PC-3 (cell line): ENCODE results near the gene FOS. TPM values are rescaled to one million over a fixed set of nuclear protein-coding genes. Genes with fewer than 3 reads are reported as not detected.

Experiments
- ATAC-seq: fragments of 200-7000 bp; cut with Tn5 transposase; 2 replicates; pipeline ENCODE4 v1.9.1; 2020; ENCODE audit warnings: mild to moderate bottlenecking, moderate library complexity
- BruUV-seq: library from RNA; stranded (reverse); fragments of 400-500 nt; replicated peaks from 2 replicates; lab custom pipeline; 2021; lab: Mats Ljungman, UMichigan
- CTCF ChIA-PET: fragments of 300-600 bp; sonication (Branson Sonifier 250); formaldehyde crosslinking; loops from one replicate; lab custom pipeline; 2022; ENCODE audit warnings: antibody characterized with exemption; lab: Charles Lee
- POLR2A ChIA-PET: fragments of 300-600 bp; sonication (Branson Sonifier 250); formaldehyde crosslinking; loops from one replicate; lab custom pipeline; 2022; ENCODE audit warnings: antibody characterized with exemption; ENCODE audit not compliant: unreplicated experiment; lab: Charles Lee
- DNase-seq: peaks from one replicate; pipeline ENCODE4 v3.0.0-alpha.2; 2015
- H2AFZ ChIP-seq: fragments of 300-600 bp; sonication (generic); 2 replicates; pipeline ENCODE4 v1.6.0; 2016; ENCODE audit warnings: antibody characterized with exemption, low read length
- H3F3A ChIP-seq: fragments of 300-600 bp; sonication (generic); one replicate; pipeline ENCODE4 v1.6.0; 2017; ENCODE audit warnings: antibody characterized with exemption, low read length, control low read depth, mild to moderate bottlenecking; ENCODE audit not compliant: unreplicated experiment
- H3K27ac ChIP-seq: fragments of 300-600 bp; sonication (generic); 2 replicates; pipeline ENCODE4 v1.5.1; 2016; ENCODE audit warnings: mild to moderate bottlenecking, low read length
- H3K27me3 ChIP-seq: fragments of 300-600 bp; sonication (generic); 2 replicates; pipeline ENCODE4 v1.6.1; 2016; ENCODE audit warnings: low read length, mixed read lengths
- H3K36me3 ChIP-seq: fragments of 300-600 bp; sonication (generic); 2 replicates; pipeline ENCODE4 v1.6.1; 2016; ENCODE audit warnings: low read depth, mixed run types, low read length, mixed read lengths
- H3K4me1 ChIP-seq: fragments of 300-600 bp; sonication (generic); 2 replicates; pipeline ENCODE4 v1.5.1; 2016; ENCODE audit warnings: low read length; ENCODE audit not compliant: insufficient read depth
- H3K4me2 ChIP-seq: fragments of 300-600 bp; sonication (generic); 2 replicates; pipeline ENCODE4 v1.6.0; 2016; ENCODE audit warnings: low read length
- H3K4me3 ChIP-seq: fragments of 300-600 bp; sonication (generic); 2 replicates; pipeline ENCODE4 v1.5.1; 2016; ENCODE audit warnings: mild to moderate bottlenecking, low read length, mixed read lengths
- H3K79me2 ChIP-seq: fragments of 300-600 bp; sonication (generic); 2 replicates; pipeline ENCODE4 v1.6.1; 2017; ENCODE audit warnings: low read length, mixed read lengths
- H3K9ac ChIP-seq: fragments of 300-600 bp; sonication (generic); 2 replicates; pipeline ENCODE4 v1.6.0; 2016; ENCODE audit warnings: mild to moderate bottlenecking, low read length
- H3K9me2 ChIP-seq: fragments of 300-600 bp; sonication (generic); replicated peaks from 2 replicates; pipeline ENCODE4 v1.6.1; 2016; ENCODE audit warnings: mixed run types, low read length, mixed read lengths
- H3K9me3 ChIP-seq: fragments of 300-600 bp; sonication (generic); 2 replicates; pipeline ENCODE4 v1.6.1; 2016; ENCODE audit warnings: low read length, mixed read lengths
- H4K20me1 ChIP-seq: fragments of 300-600 bp; sonication (generic); 2 replicates; pipeline ENCODE4 v1.6.1; 2016; ENCODE audit warnings: low read length, mixed read lengths
- EZH2 ChIP-seq: fragments of 300-600 bp; sonication (generic); IDR thresholded peaks from one replicate; pipeline ENCODE4 v1.6.1; 2017; ENCODE audit warnings: antibody characterized with exemption, mild to moderate bottlenecking, low read length; ENCODE audit not compliant: unreplicated experiment
- EZH2phosphoT487 ChIP-seq: fragments of 300-600 bp; sonication (generic); IDR thresholded peaks from 2 replicates; pipeline ENCODE4 v1.6.1; 2018; ENCODE audit warnings: mild to moderate bottlenecking, antibody characterized with exemption, low read length, borderline replicate concordance
- intact Hi-C: fragments of 100-400 bp; cut with micrococcal nuclease; formaldehyde crosslinking; loops from 2 replicates; pipeline ENCODE4 v1.9.0; 2023
- total RNA-seq: library from RNA; depleted of rRNA; stranded (reverse); fragments of >200 nt; gene quantifications from 2 replicates; pipeline ENCODE4 v1.2.3, GENCODE V29; 2014
- TF ChIP-seq, protein P1 (sequence below): fragments of 300-600 bp; sonication (generic); conservative IDR thresholded peaks from 2 replicates; pipeline ENCODE4 v1.5.1; 2017; ENCODE audit warnings: antibody characterized with exemption, low read depth, mild to moderate bottlenecking, low read length

FOS gene
- total RNA-seq, 1 experiment from 2014 or later: 99.2 TPM

GRCh38 chr14:75313294-75313693 is 34.7 kb downstream of the FOS start:
- Histone ChIP-seq H3K4me3 (no peak overlapping the region), H3K27ac (no peak overlapping the region), H4K20me1 (no peaks in the 10 kb centered on the region), H3K27me3 (no peaks in the 10 kb centered on the region), H3K4me2 (no peak overlapping the region), H3K36me3 (no peaks in the 10 kb centered on the region), H3K4me1 (peaks cover 15% of the 10 kb centered on the region), H3F3A (no peaks in the 10 kb centered on the region), H3K9me3 (no peaks in the 10 kb centered on the region), H3K79me2 (no peaks in the 10 kb centered on the region), H2AFZ (no peak overlapping the region), H3K9ac (no peak overlapping the region), H3K9me2 (no peaks in the 10 kb centered on the region)
- intact Hi-C loops: no loop called here
- ChIA-PET POLR2A (interaction anchor here (0.6 kb wide), 1 partner anchor 1159 kb away, joined by 3 read pairs; no protein-coding TSS in a partner anchor), CTCF (no interaction called here)
- BruUV-seq: no TSS peak
- ATAC-seq (no peak), DNase-seq (no peak)
- TF ChIP-seq, protein P1, sequence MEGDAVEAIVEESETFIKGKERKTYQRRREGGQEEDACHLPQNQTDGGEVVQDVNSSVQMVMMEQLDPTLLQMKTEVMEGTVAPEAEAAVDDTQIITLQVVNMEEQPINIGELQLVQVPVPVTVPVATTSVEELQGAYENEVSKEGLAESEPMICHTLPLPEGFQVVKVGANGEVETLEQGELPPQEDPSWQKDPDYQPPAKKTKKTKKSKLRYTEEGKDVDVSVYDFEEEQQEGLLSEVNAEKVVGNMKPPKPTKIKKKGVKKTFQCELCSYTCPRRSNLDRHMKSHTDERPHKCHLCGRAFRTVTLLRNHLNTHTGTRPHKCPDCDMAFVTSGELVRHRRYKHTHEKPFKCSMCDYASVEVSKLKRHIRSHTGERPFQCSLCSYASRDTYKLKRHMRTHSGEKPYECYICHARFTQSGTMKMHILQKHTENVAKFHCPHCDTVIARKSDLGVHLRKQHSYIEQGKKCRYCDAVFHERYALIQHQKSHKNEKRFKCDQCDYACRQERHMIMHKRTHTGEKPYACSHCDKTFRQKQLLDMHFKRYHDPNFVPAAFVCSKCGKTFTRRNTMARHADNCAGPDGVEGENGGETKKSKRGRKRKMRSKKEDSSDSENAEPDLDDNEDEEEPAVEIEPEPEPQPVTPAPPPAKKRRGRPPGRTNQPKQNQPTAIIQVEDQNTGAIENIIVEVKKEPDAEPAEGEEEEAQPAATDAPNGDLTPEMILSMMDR: no peak
- TF ChIP-seq EZH2: no peak
- TF ChIP-seq EZH2phosphoT487: no peak

DNA sequence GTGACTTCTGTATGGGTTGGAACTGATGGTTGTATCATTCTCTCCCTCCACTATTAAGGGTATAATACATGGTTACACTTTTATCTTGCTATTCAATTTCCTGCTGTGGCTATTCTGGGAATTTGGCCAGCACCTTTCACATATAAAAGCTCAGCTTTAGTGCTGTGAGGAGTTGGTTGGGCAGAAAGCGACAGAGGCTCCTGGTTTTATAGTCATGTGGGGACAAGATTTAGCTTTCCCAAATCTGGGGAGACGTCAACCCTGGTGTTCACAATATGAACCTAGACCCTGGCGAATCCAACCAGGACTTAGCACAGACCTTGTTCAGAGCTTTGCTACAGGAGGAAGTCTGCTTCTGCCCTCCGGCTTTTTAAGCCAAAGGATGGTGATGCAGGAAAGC is 36.5 kb downstream of the FOS start:
- H3K27me3 ChIP-seq: no peaks in the 10 kb centered on the region
- H4K20me1 ChIP-seq: no peaks in the 10 kb centered on the region
- H3K4me1 ChIP-seq: peaks cover 15% of the 10 kb centered on the region
- H3F3A ChIP-seq: no peaks in the 10 kb centered on the region
- CTCF ChIA-PET: no interaction called here
- H3K9ac ChIP-seq: no peak overlapping the region
- TF ChIP-seq, protein P1: no peak
- TF ChIP-seq EZH2: no peak
- no peak for TF ChIP-seq EZH2phosphoT487
- no peaks in the 10 kb centered on the region for H3K9me3 ChIP-seq
- intact Hi-C loops: no loop called here
- POLR2A ChIA-PET: interaction anchor here (0.7 kb wide), 1 partner anchor 417 kb away, joined by 4 read pairs; no protein-coding TSS in a partner anchor
- DNase-seq (peak; percentile 69), ATAC-seq (peak; percentile 95)
- no peaks in the 10 kb centered on the region for H3K79me2 ChIP-seq
- no peaks in the 10 kb centered on the region for H3K9me2 ChIP-seq
- no TSS peak for BruUV-seq
- no peak overlapping the region for H3K27ac ChIP-seq
- H3K4me2 ChIP-seq: peak overlapping the region; percentile 81
- peak overlapping the region; percentile 76 for H2AFZ ChIP-seq
- no peaks in the 10 kb centered on the region for H3K36me3 ChIP-seq
- peak overlapping the region; percentile 23; the same call in 1 of the 2 replicates for H3K4me3 ChIP-seq

GRCh38 chr14:75317148-75317547 is 38.5 kb downstream of the FOS start:
- CTCF ChIA-PET: no interaction called here
- POLR2A ChIA-PET: no interaction called here
- no TSS peak for BruUV-seq
- Histone ChIP-seq H3K4me2 (no peak overlapping the region), H3K9me2 (no peaks in the 10 kb centered on the region), H3K36me3 (no peaks in the 10 kb centered on the region), H3K4me1 (peaks cover 15% of the 10 kb centered on the region), H3K9me3 (no peaks in the 10 kb centered on the region), H3K9ac (no peak overlapping the region), H3K79me2 (no peaks in the 10 kb centered on the region), H3K27ac (no peak overlapping the region), H3F3A (no peaks in the 10 kb centered on the region), H4K20me1 (no peaks in the 10 kb centered on the region), H2AFZ (no peak overlapping the region), H3K4me3 (no peak overlapping the region), H3K27me3 (no peaks in the 10 kb centered on the region)
- TF ChIP-seq, protein P1: no peak
- no peak for TF ChIP-seq EZH2
- TF ChIP-seq EZH2phosphoT487: no peak
- intact Hi-C loops: no loop called here
- no peak for ATAC-seq
- DNase-seq: no peak
